Activated T-helper 1 cell treated with anti-CD3 and anti-CD28 coated beads, Interleukin-12 subunit alpha, Interleukin-12 subunit beta, Interleukin-2, Interleukin-4 antibody, amounts not matched to agents 30 ng/mL and 10 ng/mL and 1 ng/mL, durations not matched to agents 14 hours and 24 hours and 36 hours (primary cell): ENCODE measurements around the gene KLK5. TPM values are rescaled to one million over a fixed set of nuclear protein-coding genes. Genes with fewer than 3 reads are reported as not detected.
"Not testable (repeated sequence)": the region's sequence is repeated elsewhere in the genome, so short reads cannot be mapped to it uniquely, and the experiment has no call there.

ENCODE experiments used
- DNase-seq: peaks from one replicate; pipeline ENCODE4 v3.0.0; 2021; ENCODE audit warnings: low spot score
- H3K27ac Mint-ChIP-seq: one replicate; pipeline ENCODE4 v1.8.0; 2021; ENCODE audit warnings: mild to moderate bottlenecking, mixed read lengths
- H3K27me3 Mint-ChIP-seq: one replicate; pipeline ENCODE4 v1.8.0; 2022; ENCODE audit warnings: mild to moderate bottlenecking, moderate library complexity, mixed read lengths; ENCODE audit not compliant: insufficient read depth
- H3K36me3 Mint-ChIP-seq: one replicate; pipeline ENCODE4 v1.8.0; 2021; ENCODE audit warnings: low read depth, mixed read lengths
- H3K4me1 Mint-ChIP-seq: one replicate; pipeline ENCODE4 v1.8.0; 2021; ENCODE audit warnings: low read depth, mixed read lengths
- H3K4me3 Mint-ChIP-seq: one replicate; pipeline ENCODE4 v1.8.0; 2021; ENCODE audit warnings: mild to moderate bottlenecking, moderate library complexity, mixed read lengths
- H3K9me3 Mint-ChIP-seq: one replicate; pipeline ENCODE4 v1.8.0; 2021; ENCODE audit warnings: mixed read lengths
- intact Hi-C: fragments of 100-400 bp; cut with micrococcal nuclease; formaldehyde crosslinking; loops from one replicate; pipeline ENCODE4 v1.15.1; 2024
- total RNA-seq: library from RNA; stranded (reverse); gene quantifications from 2 replicates; pipeline ENCODE4 v1.2.3, GENCODE V29; 2022

The KLK5 gene
- total RNA-seq = not detected in 2 replicates

GRCh38 chr19:50952910-50953309 is at the start of gene KLK5:
KLK5 (minus strand) TSS chr19:50953038; CDS start chr19:50952657, 381 bp downstream.
- Mint-ChIP-seq H3K27me3 (no peaks in the 10 kb centered on the region), H3K4me3 (no peak within 1 kb of the TSS), H3K9me3 (no peaks in the 10 kb centered on the region), H3K36me3 (no peaks in the 10 kb centered on the region), H3K4me1 (no peaks in the 10 kb centered on the region), H3K27ac (no peak within 1 kb of the TSS)
- DNase-seq = no peak
- intact Hi-C loops = no loop called here

GRCh38 chr19:51002089-51002532 is 49.3 kb upstream of the KLK5 start:
- Mint-ChIP-seq H3K27me3 (peaks cover 5% of the 10 kb centered on the region), H3K27ac (no peak overlapping the region), H3K36me3 (no peaks in the 10 kb centered on the region), H3K9me3 (no peaks in the 10 kb centered on the region), H3K4me3 (no peak overlapping the region), H3K4me1 (no peaks in the 10 kb centered on the region)
- no peak for DNase-seq
- intact Hi-C loops = no loop called here

- no peak within 1 kb of the TSS for H3K27ac Mint-ChIP-seq
- no peaks in the 10 kb centered on the region for H3K36me3 Mint-ChIP-seq
- DNase-seq = no peak
- intact Hi-C loops = no loop called here
- no peaks in the 10 kb centered on the region for H3K9me3 Mint-ChIP-seq
- H3K4me3 Mint-ChIP-seq = no peak within 1 kb of the TSS
- peaks cover 5% of the 10 kb centered on the region for H3K27me3 Mint-ChIP-seq
- no peaks in the 10 kb centered on the region for H3K4me1 Mint-ChIP-seq
Observed at GRCh38 chr19:51001515-51001914, 48.7 kb upstream of the KLK5 start, which contains the start of gene KLK8. KLK8 (minus strand) TSS chr19:51001604; CDS start chr19:51001167, 437 bp downstream.

GRCh38 chr19:51000981-51001380 is 48.1 kb upstream of the KLK5 start:
- no peaks in the 10 kb centered on the region for H3K36me3 Mint-ChIP-seq
- H3K27me3 Mint-ChIP-seq = peaks cover 5% of the 10 kb centered on the region
- intact Hi-C loops = no loop called here
- H3K4me1 Mint-ChIP-seq = no peaks in the 10 kb centered on the region
- no peaks in the 10 kb centered on the region for H3K9me3 Mint-ChIP-seq
- no peak for DNase-seq
- H3K27ac Mint-ChIP-seq = no peak overlapping the region
- H3K4me3 Mint-ChIP-seq = no peak overlapping the region

GRCh38 chr19:51000426-51000825 is 47.6 kb upstream of the KLK5 start:
- intact Hi-C loops = no loop called here
- no peak overlapping the region for H3K27ac Mint-ChIP-seq
- no peaks in the 10 kb centered on the region for H3K36me3 Mint-ChIP-seq
- DNase-seq = no peak
- no peak overlapping the region for H3K4me3 Mint-ChIP-seq
- H3K4me1 Mint-ChIP-seq = no peaks in the 10 kb centered on the region
- peaks cover 5% of the 10 kb centered on the region for H3K27me3 Mint-ChIP-seq
- H3K9me3 Mint-ChIP-seq = no peaks in the 10 kb centered on the region

GRCh38 chr19:50998686-50999085 is 45.8 kb upstream of the KLK5 start:
- DNase-seq = no peak
- Mint-ChIP-seq H3K36me3 (no peaks in the 10 kb centered on the region), H3K4me1 (no peaks in the 10 kb centered on the region), H3K27ac (no peak overlapping the region), H3K9me3 (no peaks in the 10 kb centered on the region), H3K27me3 (peaks cover 5% of the 10 kb centered on the region), H3K4me3 (no peak overlapping the region)
- intact Hi-C loops = no loop called here

DNA sequence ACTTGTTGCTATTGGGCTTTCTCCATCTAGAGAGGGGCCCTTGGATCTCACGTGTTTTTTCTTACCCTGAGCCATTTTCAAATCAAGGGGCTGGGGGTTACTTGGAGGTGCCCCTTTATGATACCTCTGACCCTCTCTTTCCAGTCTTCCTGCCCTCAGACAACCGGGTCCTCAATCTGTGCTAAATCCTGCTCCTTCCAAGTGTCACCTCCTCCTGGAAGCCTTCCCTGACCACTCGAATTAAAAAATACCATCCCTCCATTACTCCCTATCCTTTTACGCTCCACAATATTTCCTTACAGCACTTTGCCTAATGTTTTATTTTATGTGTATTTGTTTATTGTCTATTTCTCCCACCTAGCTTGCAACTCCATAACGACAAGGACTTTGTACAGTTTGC is 45.2 kb upstream of the KLK5 start:
- no peaks in the 10 kb centered on the region for H3K36me3 Mint-ChIP-seq

GRCh38 chr19:50994129-50994528 is 41.3 kb upstream of the KLK5 start:
- Mint-ChIP-seq H3K27ac (no peak overlapping the region), H3K4me3 (no peak overlapping the region), H3K36me3 (no peaks in the 10 kb centered on the region), H3K4me1 (no peaks in the 10 kb centered on the region), H3K9me3 (no peaks in the 10 kb centered on the region), H3K27me3 (no peaks in the 10 kb centered on the region)
- intact Hi-C loops = no loop called here
- no peak for DNase-seq

More for the DNA sequence above, 45.2 kb upstream of the KLK5 start:
- H3K27me3 Mint-ChIP-seq = peaks cover 5% of the 10 kb centered on the region
- no peak overlapping the region for H3K4me3 Mint-ChIP-seq
- no peak for DNase-seq
- H3K27ac Mint-ChIP-seq = no peak overlapping the region
- H3K9me3 Mint-ChIP-seq = no peaks in the 10 kb centered on the region
- intact Hi-C loops = no loop called here
- H3K4me1 Mint-ChIP-seq = no peaks in the 10 kb centered on the region

DNA sequence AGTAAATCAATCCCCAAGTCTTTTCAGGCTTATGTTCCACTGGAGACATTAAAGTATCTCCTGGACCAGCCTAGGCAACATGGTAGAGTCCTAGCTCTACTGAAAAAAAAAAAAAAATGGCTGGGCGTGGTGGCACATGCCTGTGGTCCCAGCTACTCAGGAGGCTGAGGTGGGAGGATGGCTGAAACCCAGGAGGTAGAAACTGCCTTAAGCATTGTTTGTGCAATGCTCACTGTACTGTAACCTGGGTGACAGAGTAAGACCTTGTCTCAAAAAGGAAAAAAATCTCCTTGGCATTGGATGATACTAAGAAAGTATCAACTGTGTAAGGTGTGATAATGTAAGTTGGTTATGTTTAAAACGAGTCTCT is 39.8 kb upstream of the KLK5 start:
- H3K4me3 Mint-ChIP-seq = no peak overlapping the region
- no peaks in the 10 kb centered on the region for H3K4me1 Mint-ChIP-seq
- no peaks in the 10 kb centered on the region for H3K36me3 Mint-ChIP-seq
- peaks cover under 1% of the 10 kb centered on the region for H3K27me3 Mint-ChIP-seq
- DNase-seq = no peak
- H3K9me3 Mint-ChIP-seq = no peaks in the 10 kb centered on the region
- intact Hi-C loops = no loop called here
- H3K27ac Mint-ChIP-seq = no peak overlapping the region

DNA sequence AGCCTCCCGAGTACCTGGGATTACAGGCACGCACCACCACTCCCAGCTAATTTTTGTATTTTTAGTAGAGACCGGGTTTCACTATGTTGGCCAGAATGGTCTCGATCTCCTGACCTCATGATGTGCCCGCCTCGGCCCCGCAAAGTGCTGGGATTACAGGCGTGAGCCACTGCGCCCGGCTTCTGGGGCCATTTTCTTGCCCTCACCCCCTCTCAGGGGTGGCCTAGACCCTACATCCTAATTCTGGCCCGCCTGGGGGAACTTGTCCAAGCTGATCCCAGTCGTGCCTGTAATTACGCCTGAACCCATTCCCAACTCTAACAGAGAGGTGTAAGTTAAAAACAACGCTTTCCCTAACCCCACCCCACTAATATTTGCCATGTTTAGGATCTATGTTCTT is 31.6 kb upstream of the KLK5 start:
- H3K4me3 Mint-ChIP-seq, H3K27me3 Mint-ChIP-seq, DNase-seq, H3K27ac Mint-ChIP-seq, H3K4me1 Mint-ChIP-seq, intact Hi-C loops, H3K36me3 Mint-ChIP-seq, H3K9me3 Mint-ChIP-seq: not testable (repeated sequence)

DNA sequence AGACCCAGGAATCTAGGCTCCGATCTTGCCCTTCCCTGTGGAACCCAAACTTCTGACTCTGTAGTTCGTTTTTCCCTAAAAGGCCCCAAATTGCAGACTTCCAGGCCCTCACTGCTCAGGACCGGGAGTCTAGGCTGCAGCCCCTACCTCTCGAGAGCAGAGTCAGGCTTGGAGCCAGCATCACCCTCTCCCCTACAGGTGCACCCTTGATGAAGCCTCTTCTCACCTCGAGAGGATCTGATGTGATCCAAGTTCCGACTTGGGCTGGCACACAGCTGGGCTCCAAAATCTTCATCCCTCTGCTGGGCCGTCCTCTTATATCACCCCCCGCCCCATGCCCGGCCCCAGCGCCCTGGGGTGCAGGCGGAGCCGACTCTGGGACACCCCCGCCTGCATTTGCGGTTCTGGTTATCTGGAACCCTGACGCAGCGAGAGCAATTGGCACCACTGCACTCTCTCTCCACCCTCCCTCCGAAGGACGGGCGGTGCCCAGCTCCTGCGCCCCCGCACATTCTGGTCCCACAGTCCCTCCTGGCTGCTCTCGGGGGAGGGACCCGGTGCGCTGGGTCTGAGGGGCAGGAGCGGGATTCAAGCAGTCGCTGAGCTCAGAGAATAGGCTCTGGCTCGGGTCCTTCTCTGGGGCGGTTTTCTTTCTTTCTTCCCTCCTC is 30.9 kb upstream of the KLK5 start, which contains the start of gene KLK7:
TSS of gene KLK7 (minus strand) at position 293 of the 668 bp plus-strand sequence. CDS start 1,518 bp downstream, outside the sequence.
- intact Hi-C loops = no loop called here
- H3K4me3 Mint-ChIP-seq = no peak within 1 kb of the TSS
- no peaks in the 10 kb centered on the region for H3K4me1 Mint-ChIP-seq
- peaks cover 10% of the 10 kb centered on the region for H3K27me3 Mint-ChIP-seq
- DNase-seq = no peak
- H3K27ac Mint-ChIP-seq = no peak within 1 kb of the TSS
- H3K36me3 Mint-ChIP-seq = no peaks in the 10 kb centered on the region
- no peaks in the 10 kb centered on the region for H3K9me3 Mint-ChIP-seq

DNA sequence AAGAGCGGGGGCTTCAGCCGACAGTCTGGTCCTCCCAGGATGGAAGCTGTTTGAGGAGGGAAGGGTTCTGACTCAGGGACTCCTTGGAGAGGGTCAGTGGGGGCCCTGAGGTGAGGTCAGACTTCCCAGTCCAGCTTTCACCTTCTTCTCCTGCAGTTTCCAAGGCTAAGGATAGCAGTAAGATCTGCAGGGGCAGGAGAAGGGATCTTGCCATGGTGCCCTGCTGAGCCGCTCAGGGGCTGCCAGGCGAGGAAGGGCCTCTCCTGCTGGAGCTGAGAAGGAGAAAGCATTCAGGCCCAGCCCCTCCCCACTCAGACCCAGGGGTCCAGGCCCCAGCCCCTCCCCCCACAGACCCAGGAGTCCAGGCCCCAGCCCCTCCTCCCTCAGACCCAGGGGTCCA is 29.3 kb upstream of the KLK5 start:
- no peak overlapping the region for H3K4me3 Mint-ChIP-seq
- no peaks in the 10 kb centered on the region for H3K9me3 Mint-ChIP-seq
- DNase-seq = no peak

GRCh38 chr19:50981587-50982146 is 28.8 kb upstream of the KLK5 start:
- Mint-ChIP-seq H3K27me3 (peaks cover 17% of the 10 kb centered on the region), H3K4me3 (no peak overlapping the region), H3K27ac (no peak overlapping the region), H3K4me1 (no peaks in the 10 kb centered on the region), H3K36me3 (no peaks in the 10 kb centered on the region), H3K9me3 (no peaks in the 10 kb centered on the region)
- no peak for DNase-seq
- intact Hi-C loops = no loop called here

More for the DNA sequence above, 29.3 kb upstream of the KLK5 start:
- H3K4me1 Mint-ChIP-seq = no peaks in the 10 kb centered on the region
- H3K36me3 Mint-ChIP-seq = no peaks in the 10 kb centered on the region
- H3K27me3 Mint-ChIP-seq = peaks cover 16% of the 10 kb centered on the region
- intact Hi-C loops = no loop called here
- no peak overlapping the region for H3K27ac Mint-ChIP-seq
